Hepatocyte (in vitro differentiated cells): ENCODE data around the gene USP49. TPM values are rescaled to one million over a fixed set of nuclear protein-coding genes. Genes with fewer than 3 reads are reported as not detected.

Experiments
- DNase-seq: peaks from one replicate; pipeline ENCODE4 v3.0.0-alpha.2; 2016; ENCODE audit warnings: low spot score
- H2AFZ ChIP-seq: fragments of 200-600 bp; sonication (generic); 2 replicates; pipeline ENCODE4 v1.6.0; 2016; ENCODE audit warnings: antibody characterized with exemption, mild to moderate bottlenecking
- H3K27ac ChIP-seq: fragments of 200-600 bp; sonication (generic); 2 replicates; pipeline ENCODE4 v1.5.1; 2016; ENCODE audit warnings: mild to moderate bottlenecking
- H3K27me3 ChIP-seq: fragments of 200-600 bp; sonication (generic); 2 replicates; pipeline ENCODE4 v1.6.1; 2016
- H3K36me3 ChIP-seq: fragments of 200-600 bp; sonication (generic); replicated peaks from 2 replicates; pipeline ENCODE4 v1.5.1; 2016; ENCODE audit warnings: low read depth; ENCODE audit not compliant: insufficient read depth
- H3K4me1 ChIP-seq: fragments of 200-600 bp; sonication (generic); 2 replicates; pipeline ENCODE4 v1.5.1; 2016; ENCODE audit warnings: mild to moderate bottlenecking, moderate library complexity; ENCODE audit not compliant: insufficient read depth
- H3K4me2 ChIP-seq: fragments of 200-600 bp; sonication (generic); 2 replicates; pipeline ENCODE4 v1.6.0; 2016
- H3K4me3 ChIP-seq: fragments of 200-600 bp; sonication (generic); 2 replicates; pipeline ENCODE4 v1.5.1; 2016; ENCODE audit warnings: mild to moderate bottlenecking
- H3K79me2 ChIP-seq: fragments of 200-600 bp; sonication (generic); 2 replicates; pipeline ENCODE4 v1.6.0; 2017; ENCODE audit warnings: mild to moderate bottlenecking
- H3K9me2 ChIP-seq: fragments of 200-600 bp; sonication (generic); replicated peaks from 2 replicates; pipeline ENCODE4 v1.6.0; 2017; ENCODE audit warnings: mild to moderate bottlenecking; ENCODE audit not compliant: insufficient read depth
- H3K9me3 ChIP-seq: fragments of 200-600 bp; sonication (generic); 2 replicates; pipeline ENCODE4 v1.5.1; 2016; ENCODE audit warnings: low read depth, mild to moderate bottlenecking
- H4K20me1 ChIP-seq: fragments of 200-600 bp; sonication (generic); 2 replicates; pipeline ENCODE4 v1.6.0; 2016; ENCODE audit warnings: mild to moderate bottlenecking; ENCODE audit not compliant: insufficient read depth, poor library complexity, severe bottlenecking
- CTCF ChIP-seq: fragments of 200-600 bp; sonication (generic); IDR thresholded peaks from 2 replicates; pipeline ENCODE4 v1.5.1; 2016; ENCODE audit warnings: antibody characterized with exemption, mild to moderate bottlenecking; ENCODE audit not compliant: poor library complexity
- EZH2 ChIP-seq: fragments of 200-600 bp; sonication (generic); IDR thresholded peaks from 2 replicates; pipeline ENCODE4 v1.6.1; 2016; ENCODE audit warnings: antibody characterized with exemption, mild to moderate bottlenecking, borderline replicate concordance
- EZH2phosphoT487 ChIP-seq: fragments of 200-600 bp; sonication (generic); IDR thresholded peaks from one replicate; pipeline ENCODE4 v1.6.1; 2018; ENCODE audit warnings: antibody characterized with exemption, mild to moderate bottlenecking, low read depth, moderate library complexity; ENCODE audit not compliant: unreplicated experiment, severe bottlenecking
- WGBS: methylation state at CpG from one replicate; pipeline ENCODE4 v1.1.6; 2016; ENCODE audit warnings: low lambda C conversion rate; ENCODE audit errors: missing lambda C conversion rate; 5-methylcytosine and 5-hydroxymethylcytosine counted together
- polyA plus RNA-seq: library from polyadenylated mRNA; unstranded; fragments of >200 nt; fragmentation: Nextera tagmentation; extraction: Ambion mirVana; gene quantifications from 2 replicates; pipeline ENCODE4 v1.2.1, GENCODE V29; 2016
- total RNA-seq: library from RNA; depleted of rRNA; stranded (reverse); fragments of >200 nt; gene quantifications from 2 replicates; pipeline ENCODE4 v1.2.3, GENCODE V29; 2014

Gene USP49
- total and polyA plus RNA-seq, 2 experiments from 2014 or later = 1.0 to 2.4 TPM

- Histone ChIP-seq H3K36me3 (no peaks in the 10 kb centered on the region), H2AFZ (no peak overlapping the region), H3K4me1 (peaks cover 18% of the 10 kb centered on the region), H3K27me3 (no peaks in the 10 kb centered on the region), H3K79me2 (peaks cover 11% of the 10 kb centered on the region), H4K20me1 (no peaks in the 10 kb centered on the region), H3K4me3 (no peak overlapping the region), H3K9me3 (no peaks in the 10 kb centered on the region), H3K9me2 (no peaks in the 10 kb centered on the region), H3K4me2 (no peak overlapping the region), H3K27ac (no peak overlapping the region)
- DNase-seq = no peak
- WGBS = 95% methylated on average over 5 of the region's 5 CpGs
- no peak for TF ChIP-seq EZH2
- TF ChIP-seq CTCF = no peak
- TF ChIP-seq EZH2phosphoT487 = no peak
These were observed 117.5 kb downstream of the USP49 start for GRCh38 chr6:41777551-41778285.

- H3K9me2 ChIP-seq = no peaks in the 10 kb centered on the region
- no peak overlapping the region for H2AFZ ChIP-seq
- H3K36me3 ChIP-seq = no peaks in the 10 kb centered on the region
- H3K4me1 ChIP-seq = peaks cover 8% of the 10 kb centered on the region
- peaks cover 11% of the 10 kb centered on the region for H3K79me2 ChIP-seq
- no peaks in the 10 kb centered on the region for H3K9me3 ChIP-seq
- H3K27me3 ChIP-seq = no peaks in the 10 kb centered on the region
- H3K27ac ChIP-seq = no peak overlapping the region
- no peak for DNase-seq
- H3K4me2 ChIP-seq = no peak overlapping the region
- TF ChIP-seq CTCF (no peak), EZH2phosphoT487 (no peak), EZH2 (no peak)
- no peaks in the 10 kb centered on the region for H4K20me1 ChIP-seq
- no peak overlapping the region for H3K4me3 ChIP-seq
- 96% methylated on average over 12 of the region's 13 CpGs for WGBS
These were observed 119.8 kb downstream of the USP49 start for GRCh38 chr6:41775293-41775882.

GRCh38 chr6:41774841-41775240, 120.3 kb downstream of the USP49 start:
- Histone ChIP-seq H3K27me3 (no peaks in the 10 kb centered on the region), H2AFZ (no peak overlapping the region), H3K9me3 (no peaks in the 10 kb centered on the region), H3K79me2 (peaks cover 11% of the 10 kb centered on the region), H3K36me3 (no peaks in the 10 kb centered on the region), H3K4me1 (peaks cover 8% of the 10 kb centered on the region), H3K4me3 (no peak overlapping the region), H4K20me1 (no peaks in the 10 kb centered on the region), H3K27ac (no peak overlapping the region), H3K9me2 (no peaks in the 10 kb centered on the region), H3K4me2 (no peak overlapping the region)
- no peak for TF ChIP-seq CTCF
- no peak for TF ChIP-seq EZH2
- no peak for TF ChIP-seq EZH2phosphoT487
- WGBS = 94% methylated on average over 3 of the region's 3 CpGs
- no peak for DNase-seq
